Natural killer cell (primary cell): Measurements from ENCODE around the gene POTEF. TPM values are rescaled to one million over a fixed set of nuclear protein-coding genes. Genes with fewer than 3 reads are reported as not detected.
"Not testable (repeated sequence)": the region's sequence is repeated elsewhere in the genome, so short reads cannot be mapped to it uniquely, and the experiment has no call there.

Source experiments
- ATAC-seq, 3 donors: fragments of 150-1000 bp in 2 of 3; fragments of 200-7000 bp in 1 of 3; cut with Tn5 transposase; 1 replicate in 1 of 3; 2 replicates in 2 of 3; pipeline ENCODE4 v1.10.0; 2021; ENCODE audit warnings: mild to moderate bottlenecking in 2 of 3, moderate library complexity in 2 of 3
- DNase-seq, 2 donors: peaks; one replicate each; pipeline versions ENCODE4 v3.0.0 to v3.0.0-alpha.2; 2013 to 2021; ENCODE audit warnings: mixed read lengths in 1 of 2
- H3K27ac ChIP-seq: one replicate; pipeline ENCODE4 v1.5.1; 2013; ENCODE audit warnings: mild to moderate bottlenecking, low read length
- H3K27me3 ChIP-seq: one replicate; pipeline ENCODE4 v1.6.1; 2013; ENCODE audit warnings: low read length; ENCODE audit not compliant: control insufficient read depth, insufficient read depth
- H3K36me3 ChIP-seq: one replicate; pipeline ENCODE4 v1.6.1; 2013; ENCODE audit warnings: low read length; ENCODE audit not compliant: control insufficient read depth, insufficient read depth
- H3K4me1 ChIP-seq: one replicate; pipeline ENCODE4 v1.6.1; 2013; ENCODE audit warnings: low read length; ENCODE audit not compliant: control insufficient read depth, insufficient read depth
- H3K4me3 ChIP-seq: one replicate; pipeline ENCODE4 v1.5.1; 2013; ENCODE audit warnings: low read length
- H3K9me3 ChIP-seq: one replicate; pipeline ENCODE4 v1.6.1; 2013; ENCODE audit warnings: low read length; ENCODE audit not compliant: control insufficient read depth, insufficient read depth
- H3K27ac Mint-ChIP-seq, 2 donors: one replicate each; pipeline ENCODE4 v1.8.0; 2022; ENCODE audit warnings: mild to moderate bottlenecking in 2 of 2, mixed read lengths in 2 of 2, moderate library complexity in 1 of 2
- H3K27me3 Mint-ChIP-seq, 2 donors: one replicate each; pipeline ENCODE4 v1.8.0; 2022; ENCODE audit warnings: low read depth in 2 of 2, mixed read lengths in 2 of 2
- H3K36me3 Mint-ChIP-seq: one replicate; pipeline ENCODE4 v1.8.0; 2022; ENCODE audit warnings: mixed read lengths
- H3K4me1 Mint-ChIP-seq, 2 donors: one replicate each; pipeline ENCODE4 v1.8.0; 2022; ENCODE audit warnings: mixed read lengths in 2 of 2
- H3K4me3 Mint-ChIP-seq: one replicate; pipeline ENCODE4 v1.8.0; 2022; ENCODE audit warnings: mild to moderate bottlenecking, moderate library complexity, mixed read lengths
- H3K9me3 Mint-ChIP-seq, 2 donors: one replicate each; pipeline ENCODE4 v1.8.0; 2022; ENCODE audit warnings: mixed read lengths in 2 of 2
- WGBS: methylation state at CpG from one replicate; pipeline ENCODE4 v1.1.7; 2013; ENCODE audit warnings: missing lambda C conversion rate; ENCODE audit not compliant: insufficient coverage; 5-methylcytosine and 5-hydroxymethylcytosine counted together
- intact Hi-C: fragments of 100-400 bp; cut with micrococcal nuclease; formaldehyde crosslinking; loops from one replicate; pipeline ENCODE4 v1.14.2; 2022
- total RNA-seq, 4 donors: library from RNA; stranded (reverse); fragments of 120-200 nt in 1 of 4; gene quantifications; one replicate each; pipeline versions ENCODE4 v1.2.3 to v1.2.4, GENCODE V29; 2013 to 2022
- TF ChIP-seq, protein P1 (sequence below): fragments of 200-600 bp; IDR thresholded peaks from one replicate; pipeline ENCODE4 v1.8.0; 2022; ENCODE audit warnings: antibody characterized with exemption

The POTEF gene
- total RNA-seq, 3 donors from 2014 or later (not counting 1 experiment from before 2014, with no cell fraction given), result not detected

DNA sequence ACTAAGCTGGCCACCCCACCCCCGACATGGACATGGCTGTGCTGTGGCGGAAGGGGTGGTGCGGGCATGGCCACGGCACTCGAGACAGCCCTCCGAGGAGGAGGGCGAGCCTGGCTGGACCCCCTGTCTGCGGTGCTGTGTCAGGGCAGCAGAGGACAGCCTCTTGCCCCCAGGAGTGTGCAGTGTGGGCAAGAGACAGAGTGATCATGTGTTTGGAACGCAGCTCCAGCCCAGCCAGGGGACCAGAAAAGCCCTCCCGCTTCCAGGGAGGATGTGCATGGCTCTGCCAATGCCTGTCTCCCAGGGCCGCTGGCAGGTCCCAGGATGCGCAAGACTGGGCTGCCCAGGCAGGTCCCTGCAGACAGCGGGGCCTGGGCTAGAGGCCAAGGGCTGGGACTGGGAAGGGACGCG, 9.8 kb upstream of the POTEF start:
- WGBS, result 92% methylated on average over 13 of the region's 15 CpGs
- H3K4me3 ChIP-seq, H3K4me1 Mint-ChIP-seq, H3K27ac Mint-ChIP-seq, DNase-seq, H3K4me3 Mint-ChIP-seq, H3K36me3 ChIP-seq, ATAC-seq, intact Hi-C loops, H3K9me3 Mint-ChIP-seq, H3K9me3 ChIP-seq, H3K27me3 Mint-ChIP-seq, H3K27ac ChIP-seq, H3K4me1 ChIP-seq, H3K36me3 Mint-ChIP-seq, H3K27me3 ChIP-seq: not testable (repeated sequence)

DNA sequence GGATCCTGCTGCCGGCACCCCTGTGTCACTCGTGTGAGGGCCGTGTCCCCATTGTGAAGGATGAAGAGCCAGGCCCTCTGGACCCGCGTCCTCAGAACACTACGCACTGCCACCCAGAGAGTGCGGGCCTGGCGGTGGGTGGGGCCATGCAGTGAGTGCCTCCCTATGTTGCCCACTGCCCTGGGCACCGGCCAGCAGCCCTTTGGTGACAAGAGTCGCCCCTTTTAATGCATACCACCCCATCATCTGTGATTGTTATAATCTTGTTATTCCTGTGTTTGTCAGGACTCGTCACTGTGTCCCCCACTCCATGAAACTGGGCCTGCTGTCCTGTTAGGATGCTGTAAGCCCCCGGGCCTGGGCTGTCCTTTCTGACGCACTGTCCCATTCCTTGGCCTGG, 9.3 kb upstream of the POTEF start:
- H3K27ac Mint-ChIP-seq, H3K9me3 Mint-ChIP-seq, intact Hi-C loops, DNase-seq, H3K9me3 ChIP-seq, H3K36me3 ChIP-seq, ATAC-seq, H3K27ac ChIP-seq, H3K4me1 Mint-ChIP-seq, H3K27me3 Mint-ChIP-seq, H3K4me1 ChIP-seq, H3K27me3 ChIP-seq, H3K4me3 ChIP-seq, H3K4me3 Mint-ChIP-seq, H3K36me3 Mint-ChIP-seq: not testable (repeated sequence)
- WGBS, result 100% methylated on average over 9 of the region's 13 CpGs

DNA sequence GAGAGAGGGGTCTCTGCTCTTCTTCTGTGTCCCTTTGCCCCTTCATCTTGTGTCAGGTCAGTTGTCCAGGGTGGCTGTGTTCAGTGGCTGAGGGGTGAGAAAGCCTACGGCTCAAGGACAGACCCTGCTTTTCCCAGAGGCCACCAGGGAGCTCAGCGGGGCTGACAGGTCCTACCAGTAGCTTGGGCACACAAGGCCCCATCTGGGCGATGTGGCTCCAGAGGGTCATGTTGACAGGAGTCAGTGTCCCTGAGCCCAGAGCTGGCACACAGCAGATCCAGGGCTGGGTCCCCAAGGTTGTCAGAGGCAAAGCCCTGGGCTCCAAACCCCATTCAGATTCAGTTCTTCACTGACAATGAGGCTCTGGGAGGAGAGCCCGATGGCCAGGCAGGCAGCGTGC, 8.1 kb upstream of the POTEF start:
- H3K36me3 ChIP-seq, H3K27ac Mint-ChIP-seq, H3K4me1 ChIP-seq, H3K4me1 Mint-ChIP-seq, ATAC-seq, H3K27me3 Mint-ChIP-seq, H3K9me3 ChIP-seq, H3K27ac ChIP-seq, H3K27me3 ChIP-seq, H3K4me3 Mint-ChIP-seq, H3K36me3 Mint-ChIP-seq, H3K4me3 ChIP-seq, H3K9me3 Mint-ChIP-seq, intact Hi-C loops, DNase-seq: not testable (repeated sequence)
- 81% methylated on average over 4 of the region's 5 CpGs for WGBS

DNA sequence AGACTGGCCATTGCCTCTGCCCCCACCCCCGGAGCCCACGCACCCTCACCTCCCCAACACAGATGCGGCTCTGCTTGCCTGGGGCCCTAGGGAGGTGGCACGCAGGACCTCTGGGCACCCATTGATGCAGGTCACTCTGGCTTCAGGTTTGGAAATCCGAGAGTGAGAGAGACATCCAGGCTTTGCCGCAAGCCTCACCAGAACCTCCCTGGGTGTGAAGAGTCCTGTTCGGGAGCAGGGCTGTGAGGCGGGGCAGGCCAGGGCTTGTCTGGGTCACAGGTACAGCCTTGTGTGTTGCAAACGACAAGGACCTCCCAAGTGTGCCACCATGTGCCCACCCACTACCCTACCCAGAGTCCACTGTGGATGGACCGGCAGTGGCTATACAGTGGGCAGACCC, 7.5 kb upstream of the POTEF start:
- DNase-seq, result not testable (repeated sequence)

DNA sequence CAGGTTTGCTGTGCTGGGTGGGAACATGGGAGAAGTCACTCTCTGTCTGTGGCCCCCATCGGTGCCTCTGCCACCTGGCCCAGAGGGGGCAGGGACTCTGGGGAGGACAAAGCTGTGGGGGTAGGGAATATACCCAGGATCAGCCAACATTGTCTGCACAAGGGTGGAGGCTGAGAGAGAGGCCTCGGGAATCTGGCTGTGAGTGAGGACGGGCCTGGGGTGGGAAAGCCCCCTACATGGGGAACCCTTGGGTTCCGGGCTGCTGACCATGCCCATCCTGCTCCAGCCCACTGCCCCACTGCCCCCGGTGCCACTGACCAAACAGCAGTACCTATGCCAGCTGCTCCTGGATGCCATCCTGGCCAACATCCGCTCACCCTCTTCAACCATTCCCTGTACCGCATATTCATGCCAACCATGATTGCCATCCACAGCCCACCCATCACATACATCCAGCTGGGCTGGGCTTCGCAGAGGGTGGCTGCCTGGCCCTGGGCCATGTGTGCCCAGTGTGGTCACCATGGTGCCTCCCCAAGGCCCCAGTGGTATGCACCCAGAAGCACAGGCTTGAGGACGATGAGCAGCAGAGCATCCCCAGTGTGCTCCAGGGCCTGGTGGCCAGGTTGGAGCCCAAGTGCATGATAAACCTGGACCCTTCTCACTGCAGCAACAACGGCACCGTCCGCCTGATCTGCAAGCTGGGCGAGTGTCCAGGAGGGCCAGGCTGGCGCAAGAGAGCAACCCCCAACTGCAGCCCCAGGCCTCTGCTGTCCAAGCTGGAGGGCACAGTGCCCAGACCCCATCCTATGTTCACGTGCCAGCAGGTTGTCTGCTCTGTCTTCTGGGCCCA, 6.9 kb upstream of the POTEF start:
- no peak overlapping the region for H3K4me3 Mint-ChIP-seq
- H3K9me3 ChIP-seq, result no peaks in the 10 kb centered on the region
- no peaks in the 10 kb centered on the region for H3K4me1 Mint-ChIP-seq
- TF ChIP-seq, protein P1, sequence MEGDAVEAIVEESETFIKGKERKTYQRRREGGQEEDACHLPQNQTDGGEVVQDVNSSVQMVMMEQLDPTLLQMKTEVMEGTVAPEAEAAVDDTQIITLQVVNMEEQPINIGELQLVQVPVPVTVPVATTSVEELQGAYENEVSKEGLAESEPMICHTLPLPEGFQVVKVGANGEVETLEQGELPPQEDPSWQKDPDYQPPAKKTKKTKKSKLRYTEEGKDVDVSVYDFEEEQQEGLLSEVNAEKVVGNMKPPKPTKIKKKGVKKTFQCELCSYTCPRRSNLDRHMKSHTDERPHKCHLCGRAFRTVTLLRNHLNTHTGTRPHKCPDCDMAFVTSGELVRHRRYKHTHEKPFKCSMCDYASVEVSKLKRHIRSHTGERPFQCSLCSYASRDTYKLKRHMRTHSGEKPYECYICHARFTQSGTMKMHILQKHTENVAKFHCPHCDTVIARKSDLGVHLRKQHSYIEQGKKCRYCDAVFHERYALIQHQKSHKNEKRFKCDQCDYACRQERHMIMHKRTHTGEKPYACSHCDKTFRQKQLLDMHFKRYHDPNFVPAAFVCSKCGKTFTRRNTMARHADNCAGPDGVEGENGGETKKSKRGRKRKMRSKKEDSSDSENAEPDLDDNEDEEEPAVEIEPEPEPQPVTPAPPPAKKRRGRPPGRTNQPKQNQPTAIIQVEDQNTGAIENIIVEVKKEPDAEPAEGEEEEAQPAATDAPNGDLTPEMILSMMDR, result no peak
- H3K4me3 ChIP-seq, result no peak overlapping the region
- DNase-seq, result no peak
- no peaks in the 10 kb centered on the region for H3K36me3 ChIP-seq
- 92% methylated on average over 15 of the region's 15 CpGs for WGBS
- H3K9me3 Mint-ChIP-seq, result no peaks in the 10 kb centered on the region
- peaks cover 2 to 11% of the 10 kb centered on the region in 2 donors for H3K27me3 Mint-ChIP-seq
- ATAC-seq, result no peak
- H3K36me3 Mint-ChIP-seq, result no peaks in the 10 kb centered on the region
- no peak overlapping the region for H3K27ac Mint-ChIP-seq
- no peaks in the 10 kb centered on the region for H3K27me3 ChIP-seq
- H3K27ac ChIP-seq, result no peak overlapping the region
- intact Hi-C loops, result no loop called here
- no peaks in the 10 kb centered on the region for H3K4me1 ChIP-seq

More for the DNA sequence above, 7.5 kb upstream of the POTEF start:
- H3K4me1 Mint-ChIP-seq, H3K36me3 Mint-ChIP-seq, H3K27ac ChIP-seq, H3K36me3 ChIP-seq, H3K9me3 ChIP-seq, H3K9me3 Mint-ChIP-seq, H3K4me3 Mint-ChIP-seq, H3K27me3 ChIP-seq, ATAC-seq, intact Hi-C loops, H3K4me3 ChIP-seq, H3K4me1 ChIP-seq, H3K27ac Mint-ChIP-seq: not testable (repeated sequence)
- 90% methylated on average over 7 of the region's 10 CpGs for WGBS
- H3K27me3 Mint-ChIP-seq, result peaks cover 2 to 11% of the 10 kb centered on the region in 2 donors

DNA sequence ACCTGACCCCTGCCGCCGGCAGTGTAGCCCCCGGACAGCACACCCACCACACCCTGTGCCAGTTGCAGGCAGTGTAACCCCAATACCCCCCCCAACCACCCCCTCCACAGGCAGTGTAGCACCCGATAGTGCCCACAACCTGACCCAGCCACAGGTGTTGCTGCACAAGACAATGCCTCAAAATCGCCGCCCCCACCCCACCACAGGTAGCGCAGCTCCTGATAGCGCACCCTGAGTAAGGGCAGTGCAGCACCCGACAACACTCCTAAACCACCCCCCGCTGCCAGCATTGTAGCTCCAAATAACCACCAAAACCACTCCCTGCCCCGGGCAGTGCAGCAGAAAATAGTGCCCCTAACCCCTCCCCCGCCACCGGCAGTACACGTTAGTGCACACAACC, 558 bp downstream of the POTEF start:
- H3K36me3 Mint-ChIP-seq, DNase-seq, H3K27me3 ChIP-seq, H3K4me3 ChIP-seq, H3K4me1 Mint-ChIP-seq, H3K27ac ChIP-seq, H3K4me1 ChIP-seq, H3K9me3 ChIP-seq, H3K9me3 Mint-ChIP-seq, H3K36me3 ChIP-seq, intact Hi-C loops, H3K27ac Mint-ChIP-seq, H3K4me3 Mint-ChIP-seq: not testable (repeated sequence)
- 80% methylated on average over 11 of the region's 14 CpGs for WGBS
- ATAC-seq, result peak in 1 of 3 donors; percentile 7
- peaks cover 2 to 11% of the 10 kb centered on the region in 2 donors for H3K27me3 Mint-ChIP-seq

DNA sequence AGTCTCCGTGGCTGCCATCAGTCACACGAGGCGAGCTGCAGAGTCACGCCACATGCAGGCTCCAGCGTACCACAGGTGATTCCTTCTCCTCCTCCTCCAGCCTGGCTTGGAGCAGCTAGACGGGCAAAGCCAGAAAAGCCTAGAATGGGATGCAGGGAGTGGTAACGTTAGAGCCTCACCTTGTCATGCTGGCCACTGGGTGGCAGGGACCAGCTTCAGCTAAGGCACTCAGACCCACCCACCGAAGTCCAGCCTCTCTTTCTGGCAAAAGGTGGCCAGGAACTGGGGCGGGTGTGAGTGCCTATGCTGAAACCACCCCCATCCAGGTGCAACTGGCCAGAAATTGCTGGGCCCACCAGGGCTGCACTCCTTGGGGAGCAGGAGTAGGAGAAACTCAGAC, 1.3 kb downstream of the POTEF start:
- H3K27ac ChIP-seq, intact Hi-C loops, H3K4me3 Mint-ChIP-seq, H3K4me1 Mint-ChIP-seq, H3K27ac Mint-ChIP-seq, H3K9me3 Mint-ChIP-seq, H3K36me3 Mint-ChIP-seq, H3K9me3 ChIP-seq, H3K4me3 ChIP-seq, H3K36me3 ChIP-seq, ATAC-seq, H3K27me3 ChIP-seq, DNase-seq, H3K4me1 ChIP-seq: not testable (repeated sequence)
- WGBS, result no CpG with 5 or more reads among the region's 9 CpGs
- peaks cover 0 to 10% of the 10 kb centered on the region in 2 donors for H3K27me3 Mint-ChIP-seq
